Neutrophil (primary cell): ENCODE data around the gene WDFY3.
A peak's percentile ranks its signal among the peaks of the same experiment; 100 is the strongest.

Experiments used
- H3K27ac ChIP-seq: fragments of 200-600 bp; sonication (generic); 2 replicates; pipeline ENCODE4 v1.5.1; 2016; ENCODE audit warnings: mild to moderate bottlenecking, moderate library complexity
- H3K27me3 ChIP-seq: fragments of 200-600 bp; sonication (generic); 2 replicates; pipeline ENCODE4 v1.6.0; 2016; ENCODE audit warnings: mild to moderate bottlenecking
- H3K36me3 ChIP-seq: fragments of 200-600 bp; sonication (generic); 2 replicates; pipeline ENCODE4 v1.5.1; 2017
- H3K4me1 ChIP-seq, 2 experiments: fragments of 200-600 bp in 1 of 2; sonication (generic) in 1 of 2; 1 replicate in 1 of 2; 2 replicates in 1 of 2; pipeline versions ENCODE4 v1.5.1 to v1.6.1; 2013 to 2016; ENCODE audit warnings: low read depth in 1 of 2, low read length in 1 of 2, mild to moderate bottlenecking in 1 of 2, moderate library complexity in 1 of 2; ENCODE audit not compliant: control insufficient read depth in 1 of 2, insufficient read depth in 1 of 2
- H3K4me3 ChIP-seq, 2 experiments: fragments of 200-600 bp in 1 of 2; sonication (generic) in 1 of 2; 1 replicate in 1 of 2; 2 replicates in 1 of 2; pipeline ENCODE4 v1.5.1; 2013 to 2016; ENCODE audit warnings: low read depth in 1 of 2, low read length in 1 of 2, mild to moderate bottlenecking in 1 of 2, moderate library complexity in 1 of 2
- H3K9me3 ChIP-seq: fragments of 200-600 bp; sonication (generic); 2 replicates; pipeline ENCODE4 v1.5.1; 2016
- CTCF ChIP-seq: fragments of 200-600 bp; sonication (generic); IDR thresholded peaks from 2 replicates; pipeline ENCODE4 v1.5.1; 2016; ENCODE audit warnings: antibody characterized with exemption

WDFY3 gene

GRCh38 chr4:84928089-84928488 lies 38.4 kb downstream of the WDFY3 start:
- Histone ChIP-seq H3K9me3 (no peaks in the 10 kb centered on the region), H3K4me1 (peaks cover 6 to 10% of the 10 kb centered on the region in 2 experiments), H3K4me3 (no peak overlapping the region), H3K36me3 (peaks cover 37% of the 10 kb centered on the region), H3K27me3 (no peaks in the 10 kb centered on the region), H3K27ac (peak overlapping the region; percentile 13)
- TF ChIP-seq CTCF: no peak

DNA sequence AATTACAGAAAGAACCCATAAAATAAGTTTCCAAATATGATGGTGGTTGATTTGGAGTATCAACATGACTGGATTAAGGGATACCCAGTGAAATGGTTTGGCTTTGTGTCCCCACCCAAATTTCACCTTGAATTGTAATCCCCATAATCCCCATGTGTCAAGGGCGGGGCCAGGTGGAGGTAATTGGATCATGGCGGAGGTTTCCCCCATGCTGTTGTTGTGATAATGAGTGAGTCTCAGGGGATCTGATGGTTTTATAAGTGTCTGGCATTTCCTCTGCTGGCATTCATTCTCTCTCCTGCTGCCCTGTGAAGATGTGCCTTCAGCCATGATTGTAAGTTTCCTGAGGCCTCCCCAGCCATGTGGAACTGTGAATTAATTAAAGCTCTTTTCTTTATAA lies 39.1 kb downstream of the WDFY3 start:
- TF ChIP-seq CTCF: no peak
- Histone ChIP-seq H3K4me3 (no peak overlapping the region), H3K9me3 (no peaks in the 10 kb centered on the region), H3K27me3 (no peaks in the 10 kb centered on the region), H3K4me1 (peaks cover 2 to 5% of the 10 kb centered on the region in 2 experiments), H3K36me3 (peaks cover 37% of the 10 kb centered on the region), H3K27ac (no peak overlapping the region)

DNA sequence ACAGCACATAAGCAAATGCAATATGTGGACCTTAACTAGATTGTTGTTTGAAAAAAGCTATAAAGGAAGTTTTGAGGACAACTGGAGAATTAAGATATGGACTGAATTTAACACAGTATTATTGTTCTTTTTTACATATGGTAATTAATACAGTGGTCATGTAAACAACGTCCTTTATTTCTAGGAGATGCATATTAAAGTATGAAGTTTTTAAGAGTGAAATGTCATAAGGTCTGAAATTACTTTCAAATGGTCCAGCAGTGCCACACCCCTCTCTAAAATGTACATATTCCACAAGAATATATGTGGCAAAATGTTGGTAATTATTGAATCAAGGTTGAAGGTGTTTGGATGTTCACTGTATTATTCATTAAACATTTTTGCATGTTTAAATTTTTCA lies 40.9 kb downstream of the WDFY3 start:
- Histone ChIP-seq H3K4me3 (no peak overlapping the region), H3K4me1 (peaks cover 4 to 9% of the 10 kb centered on the region in 2 experiments), H3K27ac (no peak overlapping the region), H3K36me3 (peaks cover 24% of the 10 kb centered on the region), H3K9me3 (no peaks in the 10 kb centered on the region), H3K27me3 (no peaks in the 10 kb centered on the region)
- TF ChIP-seq CTCF: no peak

DNA sequence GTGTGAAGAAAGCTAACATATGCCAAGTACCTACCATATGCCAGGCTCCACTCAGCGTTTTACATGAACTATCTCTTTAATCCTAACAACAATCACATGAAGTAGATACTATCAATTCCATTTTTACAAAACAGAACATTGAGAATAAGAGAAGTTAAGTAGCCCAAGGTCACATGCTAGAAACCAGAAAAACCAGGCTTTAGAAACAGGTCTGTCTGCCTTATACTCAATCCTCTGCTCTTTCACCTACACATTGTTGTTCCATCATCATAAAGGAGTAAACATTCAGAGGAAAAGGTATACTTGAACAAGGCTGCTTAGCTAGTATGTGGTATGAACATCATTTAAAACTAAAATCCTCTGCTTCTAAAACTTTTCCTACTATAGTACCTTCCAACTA lies 42.1 kb downstream of the WDFY3 start:
- H3K4me1 ChIP-seq: peaks cover 15 to 19% of the 10 kb centered on the region in 2 experiments
- TF ChIP-seq CTCF: no peak

DNA sequence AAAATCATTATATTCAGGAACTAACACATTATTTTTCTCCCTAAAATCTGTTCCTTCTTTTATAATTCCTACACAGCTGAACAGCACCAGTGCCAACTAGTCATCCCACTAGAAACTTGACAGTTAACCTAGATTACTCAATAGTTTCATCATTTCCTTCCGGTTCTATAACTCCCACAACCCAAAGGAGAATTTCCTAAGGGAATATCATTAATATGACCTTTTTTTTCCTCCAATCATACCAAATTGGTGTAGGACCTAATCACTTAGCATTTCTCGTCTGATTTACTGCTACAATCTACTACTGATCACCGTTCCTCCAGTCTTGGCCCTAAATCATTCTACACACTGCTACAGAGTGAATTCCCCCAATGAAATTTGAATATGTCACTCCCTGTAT lies 45.9 kb downstream of the WDFY3 start:
- Histone ChIP-seq H3K36me3 (no peaks in the 10 kb centered on the region), H3K9me3 (no peaks in the 10 kb centered on the region), H3K27me3 (no peaks in the 10 kb centered on the region), H3K27ac (peak overlapping the region; percentile 9), H3K4me1 (peaks cover 27 to 28% of the 10 kb centered on the region in 2 experiments), H3K4me3 (no peak overlapping the region)
- no peak for TF ChIP-seq CTCF

More for the DNA sequence above, 42.1 kb downstream of the WDFY3 start:
- H3K4me3 ChIP-seq: no peak overlapping the region
- no peaks in the 10 kb centered on the region for H3K9me3 ChIP-seq
- peaks cover 17% of the 10 kb centered on the region for H3K36me3 ChIP-seq
- H3K27me3 ChIP-seq: no peaks in the 10 kb centered on the region
- no peak overlapping the region for H3K27ac ChIP-seq
